CD4-positive, alpha-beta T cell (primary cell): ENCODE data around the gene BTBD3. TPM values are rescaled to one million over a fixed set of nuclear protein-coding genes. Genes with fewer than 3 reads are reported as not detected.

ENCODE experiments used
- ATAC-seq: fragments of 200-7000 bp; cut with Tn5 transposase; one replicate; pipeline ENCODE4 v1.10.0; 2022; ENCODE audit warnings: mild to moderate bottlenecking; ENCODE audit not compliant: poor library complexity
- CTCF ChIA-PET: fragments of 350-600 bp; sonication (Branson Sonifier 250); formaldehyde crosslinking; loops from one replicate; lab custom pipeline; 2021; ENCODE audit warnings: antibody characterized with exemption, inconsistent platforms; lab: Charles Lee
- POLR2A ChIA-PET: fragments of 350-600 bp; sonication (Branson Sonifier 250); formaldehyde crosslinking; loops from one replicate; lab custom pipeline; 2021; ENCODE audit warnings: antibody characterized with exemption, inconsistent platforms; lab: Charles Lee
- DNase-seq, 14 experiments: peaks; one replicate each; pipeline ENCODE4 v3.0.0-alpha.2; 2013 to 2020; ENCODE audit warnings: mixed read lengths in 2 of 14
- H3K27ac ChIP-seq, 2 donors: one replicate each; pipeline versions ENCODE4 v1.5.1 to v1.7.0; 2013; ENCODE audit warnings: low read length in 2 of 2, low read depth in 1 of 2, mild to moderate bottlenecking in 1 of 2
- H3K27me3 ChIP-seq, 2 experiments: 1 replicate in 1 of 2; 2 replicates in 1 of 2; pipeline versions ENCODE4 v1.6.1 to v1.7.0; 2013; ENCODE audit warnings: low read length in 2 of 2, control low read depth in 1 of 2, mild to moderate bottlenecking in 1 of 2, moderate library complexity in 1 of 2; ENCODE audit not compliant: insufficient read depth in 2 of 2, control insufficient read depth in 1 of 2
- H3K36me3 ChIP-seq: one replicate; pipeline ENCODE4 v1.6.1; 2013; ENCODE audit warnings: low read length, control low read depth; ENCODE audit not compliant: insufficient read depth
- H3K4me1 ChIP-seq: one replicate; pipeline ENCODE4 v1.6.1; 2013; ENCODE audit warnings: low read length, control low read depth; ENCODE audit not compliant: insufficient read depth
- H3K4me3 ChIP-seq: one replicate; pipeline ENCODE4 v1.5.1; 2013; ENCODE audit warnings: mild to moderate bottlenecking, low read length, moderate library complexity
- H3K9me3 ChIP-seq, 2 experiments: 1 replicate in 1 of 2; 2 replicates in 1 of 2; pipeline versions ENCODE4 v1.6.1 to v1.7.0; 2013; ENCODE audit warnings: low read length in 2 of 2, mild to moderate bottlenecking in 2 of 2, control low read depth in 1 of 2, moderate library complexity in 1 of 2; ENCODE audit not compliant: control insufficient read depth in 1 of 2, insufficient read depth in 1 of 2
- H3K27ac Mint-ChIP-seq: one replicate; pipeline ENCODE4 v1.8.0; 2020; ENCODE audit warnings: mixed read lengths
- H3K27me3 Mint-ChIP-seq: one replicate; pipeline ENCODE4 v1.8.0; 2021; ENCODE audit warnings: mixed read lengths
- H3K36me3 Mint-ChIP-seq: one replicate; pipeline ENCODE4 v1.8.0; 2021; ENCODE audit warnings: low read depth, mixed read lengths
- H3K4me1 Mint-ChIP-seq: one replicate; pipeline ENCODE4 v1.8.0; 2021; ENCODE audit warnings: low read depth, mixed read lengths
- H3K4me3 Mint-ChIP-seq: one replicate; pipeline ENCODE4 v1.8.0; 2020; ENCODE audit warnings: mild to moderate bottlenecking, mixed read lengths
- H3K9me3 Mint-ChIP-seq: one replicate; pipeline ENCODE4 v1.8.0; 2020; ENCODE audit warnings: mixed read lengths
- CTCF ChIP-seq: fragments of 200-600 bp; IDR thresholded peaks from one replicate; pipeline ENCODE4 v1.8.0; 2022; ENCODE audit warnings: antibody characterized with exemption, mild to moderate bottlenecking
- intact Hi-C, 2 experiments: fragments of 100-400 bp; cut with DNase I in 1 of 2; cut with micrococcal nuclease in 1 of 2; formaldehyde crosslinking; loops; one replicate each; pipeline versions ENCODE4 v1.15.1 to v1.9.0; 2023 to 2025; cut with DNase I, micrococcal nuclease
- total RNA-seq, 174 experiments: library from RNA in 2 of 174; stranded (reverse) in 2 of 174; gene quantifications; one replicate each; pipeline ENCODE4 v1.2.3 and lab custom pipeline; 2021 to 2026

BTBD3 gene
- total RNA-seq, 2 experiments from 2014 or later: 1.0 to 3.9 TPM

DNA sequence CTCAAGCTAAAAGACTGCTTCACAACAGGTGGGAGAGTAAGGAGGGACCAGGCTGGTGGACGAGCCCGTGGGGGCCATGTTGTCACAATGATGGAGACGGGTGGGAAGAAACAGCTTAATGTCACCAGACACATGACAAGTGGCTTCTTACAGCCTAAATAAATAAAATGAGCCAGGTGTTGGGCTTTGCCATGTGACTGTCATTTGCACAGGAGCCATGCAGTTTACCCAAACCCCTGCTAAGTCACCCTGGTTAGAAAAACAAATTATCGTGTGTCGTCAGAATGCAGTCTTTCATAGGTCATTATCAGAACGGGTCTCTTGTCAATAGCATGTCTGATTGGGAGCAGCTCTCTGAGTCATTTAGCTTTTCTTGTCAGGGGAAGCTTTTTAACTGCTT is 18.5 kb downstream of the BTBD3 start:
- DNase-seq: no peak
- intact Hi-C loops: no loop called here
- CTCF ChIA-PET: no interaction called here

DNA sequence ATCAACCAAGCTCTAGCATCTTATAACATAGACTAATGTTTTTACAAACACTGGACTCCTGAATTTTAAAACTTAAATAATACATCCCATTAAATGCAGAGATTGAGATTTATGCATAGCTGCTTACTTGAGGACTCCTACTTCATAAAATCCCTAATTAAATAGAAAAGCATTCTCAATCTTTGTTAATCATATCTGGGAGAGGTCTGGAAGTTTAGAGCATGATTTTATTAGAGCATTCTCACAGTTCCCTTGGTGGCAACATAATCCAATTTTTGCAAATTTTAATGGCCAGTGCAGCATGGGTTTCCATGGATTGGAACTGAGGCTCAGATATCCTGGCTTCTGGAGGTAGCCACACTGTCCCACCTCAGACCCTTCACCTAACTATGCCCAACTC is 19.5 kb downstream of the BTBD3 start:
- intact Hi-C loops: no loop called here
- no peak for ATAC-seq

More for the DNA sequence above, 18.5 kb downstream of the BTBD3 start:
- ATAC-seq: no peak
- POLR2A ChIA-PET: interaction anchor here (0.6 kb wide), 1 partner anchor 421 kb away, joined by 3 read pairs; no protein-coding TSS in a partner anchor
- H3K4me1 ChIP-seq: no peaks in the 10 kb centered on the region
- H3K27ac ChIP-seq: no peak overlapping the region
- Mint-ChIP-seq H3K4me3 (no peak overlapping the region), H3K27ac (no peak overlapping the region), H3K9me3 (no peaks in the 10 kb centered on the region), H3K27me3 (no peaks in the 10 kb centered on the region), H3K36me3 (no peaks in the 10 kb centered on the region), H3K4me1 (no peaks in the 10 kb centered on the region)
- H3K27me3 ChIP-seq: no peaks in the 10 kb centered on the region
- peaks cover 0 to 7% of the 10 kb centered on the region in 2 experiments for H3K9me3 ChIP-seq
- no peaks in the 10 kb centered on the region for H3K36me3 ChIP-seq
- TF ChIP-seq CTCF: no peak
- H3K4me3 ChIP-seq: no peak overlapping the region

DNA sequence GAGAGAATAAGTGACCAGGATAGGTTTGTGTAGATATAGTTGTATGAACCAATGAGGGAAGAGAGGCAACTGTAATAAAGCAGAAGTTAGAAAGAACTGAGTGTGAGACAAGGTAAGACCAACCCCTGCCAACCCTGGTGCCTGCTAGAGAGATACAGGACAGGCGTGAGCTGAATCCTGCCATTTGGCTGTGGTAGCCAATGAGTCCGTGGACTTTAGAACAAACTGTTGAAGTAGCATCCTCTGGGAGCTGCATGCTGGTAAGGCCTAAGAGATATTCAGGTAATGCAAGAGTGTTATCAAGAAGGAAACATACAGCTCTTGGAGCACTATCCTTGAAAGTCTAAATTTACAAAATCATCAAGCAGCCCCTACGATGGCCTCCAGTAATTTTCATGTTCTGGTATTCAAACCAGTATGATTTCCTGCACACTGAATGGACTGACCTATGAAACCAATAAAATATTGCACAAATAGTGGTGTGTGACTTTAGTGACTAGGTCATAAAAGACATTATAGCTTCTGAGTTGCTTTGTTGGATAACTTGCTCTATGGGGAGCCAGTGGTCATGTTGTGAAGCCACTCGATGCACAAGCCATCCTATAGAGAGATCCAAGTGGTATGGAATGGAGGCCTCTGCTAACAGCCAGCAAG is 24.0 kb downstream of the BTBD3 start:
- Histone ChIP-seq H3K9me3 (peaks cover 0 to 7% of the 10 kb centered on the region in 2 experiments), H3K27ac (no peak overlapping the region), H3K36me3 (no peaks in the 10 kb centered on the region), H3K4me3 (no peak overlapping the region), H3K4me1 (no peaks in the 10 kb centered on the region), H3K27me3 (no peaks in the 10 kb centered on the region)
- intact Hi-C loops: no loop called here
- Mint-ChIP-seq H3K4me3 (no peak overlapping the region), H3K27ac (no peak overlapping the region), H3K9me3 (no peaks in the 10 kb centered on the region), H3K36me3 (no peaks in the 10 kb centered on the region), H3K27me3 (no peaks in the 10 kb centered on the region), H3K4me1 (no peaks in the 10 kb centered on the region)
- DNase-seq (no peak), ATAC-seq (no peak)
- CTCF ChIA-PET: no interaction called here
- no peak for TF ChIP-seq CTCF
- POLR2A ChIA-PET: no interaction called here

More for the DNA sequence above, 19.5 kb downstream of the BTBD3 start:
- Mint-ChIP-seq H3K4me1 (no peaks in the 10 kb centered on the region), H3K9me3 (no peaks in the 10 kb centered on the region), H3K27ac (no peak overlapping the region), H3K4me3 (no peak overlapping the region), H3K27me3 (no peaks in the 10 kb centered on the region), H3K36me3 (no peaks in the 10 kb centered on the region)
- no peak overlapping the region for H3K4me3 ChIP-seq
- no peak for TF ChIP-seq CTCF
- CTCF ChIA-PET: interaction anchor here (1.5 kb wide), 1 partner anchor 8 kb away, joined by 4 read pairs; no protein-coding TSS in a partner anchor
- no peaks in the 10 kb centered on the region for H3K27me3 ChIP-seq
- H3K36me3 ChIP-seq: no peaks in the 10 kb centered on the region
- POLR2A ChIA-PET: interaction anchor here (0.9 kb wide), 1 partner anchor 21 kb away, joined by 3 read pairs; no protein-coding TSS in a partner anchor
- H3K27ac ChIP-seq: no peak overlapping the region
- DNase-seq: no peak
- H3K4me1 ChIP-seq: no peaks in the 10 kb centered on the region
- peaks cover 0 to 7% of the 10 kb centered on the region in 2 experiments for H3K9me3 ChIP-seq
